H1 (cell line): Measurements from ENCODE around the gene HTR3A. TPM values are rescaled to one million over a fixed set of nuclear protein-coding genes. Genes with fewer than 3 reads are reported as not detected.
A peak's percentile ranks its signal among the peaks of the same experiment; 100 is the strongest.

Experiments used
- CTCF ChIA-PET: fragments of 300-600 bp; sonication (Branson Sonifier 250); formaldehyde crosslinking; loops from one replicate; lab custom pipeline; 2021; ENCODE audit not compliant: partially characterized antibody; lab: Charles Lee
- POLR2A ChIA-PET: fragments of 300-600 bp; sonication (Branson Sonifier 250); formaldehyde crosslinking; loops from one replicate; lab custom pipeline; 2021; ENCODE audit warnings: inconsistent platforms; ENCODE audit not compliant: partially characterized antibody; lab: Charles Lee
- DNase-seq, 2 experiments: peaks; one replicate each; pipeline versions ENCODE4 v3.0.0 to v3.0.0-alpha.2; 2010 to 2022; ENCODE audit warnings: low spot score in 2 of 2, low read depth in 1 of 2, mixed read lengths in 1 of 2
- FAIRE-seq: peaks from 2 replicates; lab custom pipeline; 2011; peaks lifted over from hg19 to GRCh38; lab: Jason Lieb, UNC
- H2AFZ ChIP-seq: 2 replicates; pipeline ENCODE4 v1.8.1; 2012; ENCODE audit warnings: low read length, inconsistent platforms
- H2AK5ac ChIP-seq: 2 replicates; pipeline ENCODE4 v1.6.1; 2013; ENCODE audit warnings: low read depth, low read length
- H2BK120ac ChIP-seq: replicated peaks from 2 replicates; pipeline ENCODE3; 2013; ENCODE audit warnings: low read depth, low read length, inconsistent platforms
- H2BK12ac ChIP-seq: 2 replicates; pipeline ENCODE4 v1.6.1; 2013; ENCODE audit warnings: low read depth, low read length
- H2BK15ac ChIP-seq: 2 replicates; pipeline ENCODE4 v1.6.1; 2013; ENCODE audit warnings: low read length
- H2BK20ac ChIP-seq: 2 replicates; pipeline ENCODE4 v1.6.1; 2013; ENCODE audit warnings: low read length
- H2BK5ac ChIP-seq: 2 replicates; pipeline ENCODE4 v1.6.1; 2013; ENCODE audit warnings: low read depth, low read length
- H3K14ac ChIP-seq: 2 replicates; pipeline ENCODE4 v1.6.1; 2013; ENCODE audit warnings: inconsistent platforms; ENCODE audit not compliant: insufficient read length
- H3K18ac ChIP-seq: 2 replicates; pipeline ENCODE4 v1.6.1; 2013; ENCODE audit warnings: low read length; ENCODE audit errors: extremely low read depth
- H3K23ac ChIP-seq: 2 replicates; pipeline ENCODE4 v1.6.1; 2013; ENCODE audit warnings: inconsistent platforms; ENCODE audit not compliant: insufficient read length
- H3K23me2 ChIP-seq: 2 replicates; pipeline ENCODE4 v1.6.1; 2013; ENCODE audit warnings: low read depth, low read length
- H3K27ac ChIP-seq: 2 replicates; pipeline ENCODE4 v1.6.1; 2011; ENCODE audit warnings: low read depth, low read length, inconsistent platforms
- H3K27me3 ChIP-seq, 4 experiments: replicated peaks in 1 of 4; 1 replicate in 1 of 4; 2 replicates in 3 of 4; pipeline versions ENCODE4 v1.6.1 to v1.8.1; 2011 to 2013; ENCODE audit warnings: low read length in 3 of 4, mild to moderate bottlenecking in 3 of 4, inconsistent platforms in 2 of 4, mixed read lengths in 2 of 4, moderate library complexity in 1 of 4; ENCODE audit not compliant: control insufficient read depth in 3 of 4, insufficient read depth in 3 of 4; ENCODE audit errors: extremely low read depth in 1 of 4
- H3K36me3 ChIP-seq, 4 experiments: 2 replicates each; pipeline versions ENCODE4 v1.6.1 to v1.8.1; 2011 to 2013; ENCODE audit warnings: mild to moderate bottlenecking in 4 of 4, low read length in 3 of 4, moderate library complexity in 2 of 4, control low read depth in 1 of 4, inconsistent platforms in 1 of 4; ENCODE audit not compliant: insufficient read depth in 4 of 4, control insufficient read depth in 2 of 4
- H3K4ac ChIP-seq: replicated peaks from 2 replicates; pipeline ENCODE3; 2013; ENCODE audit warnings: low read length, low read depth, mixed read lengths, inconsistent platforms; ENCODE audit not compliant: insufficient read length
- H3K4me1 ChIP-seq, 4 experiments: replicated peaks in 1 of 4; 1 replicate in 1 of 4; 2 replicates in 3 of 4; pipeline versions ENCODE4 v1.6.1 to v1.8.1; 2011 to 2013; ENCODE audit warnings: low read length in 3 of 4, inconsistent platforms in 2 of 4, mixed read lengths in 1 of 4; ENCODE audit not compliant: insufficient read depth in 4 of 4, control insufficient read depth in 3 of 4
- H3K4me2 ChIP-seq, 2 experiments: 2 replicates each; pipeline versions ENCODE4 v1.6.1 to v1.8.1; 2011 to 2013; ENCODE audit warnings: low read depth in 2 of 2, low read length in 2 of 2, control low read depth in 1 of 2, inconsistent platforms in 1 of 2, mild to moderate bottlenecking in 1 of 2; ENCODE audit not compliant: insufficient read depth in 1 of 2
- H3K4me3 ChIP-seq, 4 experiments: fragments of 200-600, 300-600 bp in 1 of 4; sonication (generic), shearing (Covaris generic), sonication (Bioruptor Twin) in 1 of 4; 2 replicates each; pipeline versions ENCODE4 v1.5.1 to v1.8.1; 2011 to 2016; ENCODE audit warnings: low read length in 4 of 4, low read depth in 3 of 4, control low read depth in 2 of 4, inconsistent platforms in 2 of 4, mild to moderate bottlenecking in 2 of 4, mixed read lengths in 1 of 4, moderate library complexity in 1 of 4; ENCODE audit not compliant: insufficient read depth in 2 of 4; ENCODE audit errors: extremely low read depth in 1 of 4
- H3K56ac ChIP-seq: replicated peaks from 2 replicates; pipeline ENCODE3; 2013; ENCODE audit warnings: low read depth, mild to moderate bottlenecking, mixed read lengths, low read length, inconsistent platforms; ENCODE audit not compliant: insufficient read length
- H3K79me1 ChIP-seq: 2 replicates; pipeline ENCODE4 v1.6.1; 2013; ENCODE audit warnings: low read depth, low read length, control low read depth
- H3K79me2 ChIP-seq, 2 experiments: 2 replicates each; pipeline versions ENCODE4 v1.6.1 to v1.8.1; 2012 to 2013; ENCODE audit warnings: low read length in 2 of 2, mild to moderate bottlenecking in 2 of 2, inconsistent platforms in 1 of 2; ENCODE audit not compliant: insufficient read depth in 2 of 2, control insufficient read depth in 1 of 2
- H3K9ac ChIP-seq, 4 experiments: replicated peaks in 1 of 4; 1 replicate in 1 of 4; 2 replicates in 3 of 4; pipeline versions ENCODE4 v1.6.1 to v1.8.1; 2011 to 2013; ENCODE audit warnings: low read depth in 3 of 4, low read length in 3 of 4, control low read depth in 2 of 4, mild to moderate bottlenecking in 2 of 4, moderate library complexity in 2 of 4, inconsistent platforms in 1 of 4; ENCODE audit errors: extremely low read depth in 1 of 4
- H3K9me3 ChIP-seq, 2 experiments: 2 replicates each; pipeline versions ENCODE4 v1.6.1 to v1.8.1; 2012 to 2013; ENCODE audit warnings: mild to moderate bottlenecking in 2 of 2, moderate library complexity in 2 of 2, control low read depth in 1 of 2, inconsistent platforms in 1 of 2, low read depth in 1 of 2, low read length in 1 of 2, mixed read lengths in 1 of 2; ENCODE audit not compliant: insufficient read depth in 2 of 2
- H4K20me1 ChIP-seq, 2 experiments: replicated peaks in 1 of 2; 2 replicates each; pipeline versions ENCODE3 to v1.8.1; 2011 to 2013; ENCODE audit warnings: inconsistent platforms in 2 of 2, low read length in 2 of 2, mild to moderate bottlenecking in 1 of 2; ENCODE audit not compliant: insufficient read depth in 2 of 2, control insufficient read depth in 1 of 2
- H4K5ac ChIP-seq: 2 replicates; pipeline ENCODE4 v1.6.1; 2013; ENCODE audit warnings: low read length, low read depth, mixed read lengths, inconsistent platforms; ENCODE audit not compliant: insufficient read length
- H4K8ac ChIP-seq: 2 replicates; pipeline ENCODE4 v1.8.0; 2013; ENCODE audit warnings: mild to moderate bottlenecking, moderate library complexity, low read length, inconsistent platforms; ENCODE audit not compliant: insufficient read depth; ENCODE audit errors: extremely low read depth
- H4K91ac ChIP-seq: replicated peaks from 2 replicates; pipeline ENCODE3; 2013; ENCODE audit warnings: low read length, mixed read lengths, inconsistent platforms; ENCODE audit not compliant: insufficient read length
- BACH1 ChIP-seq: IDR thresholded peaks from 2 replicates; pipeline ENCODE4 v1.6.1; 2012; ENCODE audit warnings: low read length, improper control_type of control experiment
- BCL11A ChIP-seq, 2 experiments: IDR thresholded peaks; one replicate each; pipeline ENCODE4 v1.6.1; 2011; ENCODE audit warnings: low read depth in 2 of 2, low read length in 2 of 2, mild to moderate bottlenecking in 2 of 2
- CBX8 ChIP-seq: fragments of 300-800, 300-1000 bp; sonication (generic); IDR thresholded peaks from 2 replicates; pipeline ENCODE4 v1.7.1; 2016; ENCODE audit warnings: low read depth, low read length, borderline replicate concordance
- CREB1 ChIP-seq: IDR thresholded peaks from 2 replicates; pipeline ENCODE4 v1.6.1; 2012; ENCODE audit warnings: inconsistent platforms
- CTBP2 ChIP-seq: IDR thresholded peaks from 2 replicates; pipeline ENCODE4 v1.7.0; 2011; ENCODE audit warnings: borderline replicate concordance, mild to moderate bottlenecking, moderate library complexity, mixed read lengths, low read length; ENCODE audit not compliant: insufficient read depth, insufficient read length
- GTF2F1 ChIP-seq: IDR thresholded peaks from 2 replicates; pipeline ENCODE4 v1.6.1; 2012; ENCODE audit warnings: low read depth, low read length, improper control_type of control experiment, borderline replicate concordance
- JUND ChIP-seq: IDR thresholded peaks from 2 replicates; pipeline ENCODE4 v1.6.1; 2011; ENCODE audit warnings: mild to moderate bottlenecking, improper control_type of control experiment, low read length
- NANOG ChIP-seq: IDR thresholded peaks from 2 replicates; pipeline ENCODE4 v1.6.1; 2011; ENCODE audit warnings: low read length, low read depth, mild to moderate bottlenecking, inconsistent platforms; ENCODE audit not compliant: insufficient read depth, poor library complexity, severe bottlenecking
- PHF8 ChIP-seq: fragments of 200-600 bp; sonication (generic); conservative IDR thresholded peaks from 2 replicates; pipeline ENCODE4 v1.7.1; 2012; ENCODE audit warnings: low read depth, mild to moderate bottlenecking, inconsistent platforms, low read length, moderate library complexity
- POU5F1 ChIP-seq: IDR thresholded peaks from 2 replicates; pipeline ENCODE4 v1.6.1; 2011; ENCODE audit warnings: low read depth, mild to moderate bottlenecking, low read length, moderate library complexity
- RFX5 ChIP-seq: IDR thresholded peaks from 2 replicates; pipeline ENCODE4 v1.6.1; 2011; ENCODE audit warnings: low read depth, low read length, improper control_type of control experiment, borderline replicate concordance
- SIN3A ChIP-seq, 2 experiments: IDR thresholded peaks in 1 of 2; conservative IDR thresholded peaks in 1 of 2; 2 replicates each; pipeline ENCODE4 v1.6.1; 2011 to 2012; ENCODE audit warnings: low read length in 2 of 2, improper control_type of control experiment in 1 of 2, low read depth in 1 of 2, mild to moderate bottlenecking in 1 of 2
- SP2 ChIP-seq: IDR thresholded peaks from 2 replicates; pipeline ENCODE4 v1.6.1; 2012; ENCODE audit warnings: mild to moderate bottlenecking, low read length, inconsistent platforms
- WGBS, 2 experiments: shearing (Covaris generic) in 1 of 2; methylation state at CpG; one replicate each; pipeline versions ENCODE4 v1.1.6 to v1.1.7; 2013 to 2015; ENCODE audit warnings: low lambda C conversion rate in 2 of 2, mixed read lengths in 2 of 2, inconsistent platforms in 1 of 2, low coverage in 1 of 2, missing lambda C conversion rate in 1 of 2; ENCODE audit not compliant: insufficient replicate concordance in 2 of 2, insufficient coverage in 1 of 2, insufficient read length in 1 of 2; ENCODE audit errors: extremely low coverage in 1 of 2, missing lambda C conversion rate in 1 of 2; 5-methylcytosine and 5-hydroxymethylcytosine counted together
- polyA plus RNA-seq, 7 experiments: library from polyadenylated mRNA; depleted of rRNA in 3 of 7; stranded (reverse) in 5 of 7; unstranded in 2 of 7; fragments of >200 nt in 5 of 7; fragments of 200-250 nt in 2 of 7; gene quantifications; 1 replicate in 5 of 7; 2 replicates in 1 of 7; 4 replicates in 1 of 7; pipeline versions ENCODE4 v1.2.1 to v1.2.3, GENCODE V29; 2011 to 2013; ENCODE audit warnings: missing spikeins in 2 of 7, mixed read lengths in 2 of 7
- total RNA-seq: library from RNA; stranded (reverse); fragmentation: NEBNext Ultra II Directional; extraction: Animal tissue kit (Norgen Biotek cat#: 25700); gene quantifications from 2 replicates; pipeline ENCODE4 v1.2.1, GENCODE V29; 2021

HTR3A gene
- total and polyA plus RNA-seq, 2 of the 8 experiments (the other 6 are each of a cell fraction or from before 2014, with no cell fraction given) = 7.5 to 8.9 TPM

- H3K4ac ChIP-seq = no peak overlapping the region
- no peak for DNase-seq
- H3K23me2 ChIP-seq = no peaks in the 10 kb centered on the region
- peak overlapping the region; percentile 41; the same call in 1 of the 2 replicates for H3K18ac ChIP-seq
- no peak overlapping the region for H3K14ac ChIP-seq
- CTCF ChIA-PET = interaction anchor here (1.2 to 4.9 kb wide), 3 partner anchors 14 to 301 kb away, joined by 6 to 23 read pairs (median 7); partner anchors contain the start of gene HTR3A
- 84% methylated on average over 9 of the region's 9 CpGs; no CpG with 5 or more reads in 1 of the 2 experiments for WGBS, 2 experiments
- no peak overlapping the region for H3K23ac ChIP-seq
- H2BK15ac ChIP-seq = 0 out of 2 replicates have a peak overlapping the region, but pooled peaks have one; percentile 23
- H2AFZ ChIP-seq = no peak overlapping the region
- no peak for FAIRE-seq
- H3K4me1 ChIP-seq = peaks cover 2 to 15% (median 5%) of the 10 kb centered on the region in 4 experiments; a peak in 6 of 7 replicates
- H3K4me2 ChIP-seq = no peak overlapping the region
- H3K9me3 ChIP-seq = no peaks in the 10 kb centered on the region
- H3K79me1 ChIP-seq = no peaks in the 10 kb centered on the region
- H3K4me3 ChIP-seq = no peak overlapping the region
- 0 out of 2 replicates have a peak overlapping the region, but pooled peaks have one; percentile 27 for H2BK12ac ChIP-seq
- no peak overlapping the region for H2BK5ac ChIP-seq
- POLR2A ChIA-PET = interaction anchor here (1.5 to 1.6 kb wide), 2 partner anchors 8 to 11 kb away, joined by 3 read pairs; no protein-coding TSS in a partner anchor
- H4K91ac ChIP-seq = no peak overlapping the region
- H2AK5ac ChIP-seq = no peak overlapping the region
- no peak overlapping the region for H3K27ac ChIP-seq
- 0 out of 2 replicates have a peak overlapping the region, but pooled peaks have one; percentile 13 for H2BK20ac ChIP-seq
- H3K56ac ChIP-seq = no peak overlapping the region
- no peaks in the 10 kb centered on the region for H3K79me2 ChIP-seq
- H3K9ac ChIP-seq = no peak overlapping the region
- no peak overlapping the region for H4K5ac ChIP-seq
- H2BK120ac ChIP-seq = no peak overlapping the region
- no peaks in the 10 kb centered on the region for H3K36me3 ChIP-seq
- H4K20me1 ChIP-seq = no peaks in the 10 kb centered on the region
- no peak overlapping the region for H4K8ac ChIP-seq
- peaks cover 0 to 2% (median 0%) of the 10 kb centered on the region in 4 experiments; a peak in 2 of 7 replicates for H3K27me3 ChIP-seq
- no peak for TF ChIP-seq CTBP2
- TF ChIP-seq RFX5 = no peak
- no peak for TF ChIP-seq BACH1
- no peak for TF ChIP-seq CREB1
- no peak for TF ChIP-seq NANOG
- TF ChIP-seq SIN3A (conservative IDR thresholded peaks at IDR 0.05 in 1 of 2, IDR thresholded peaks at IDR 0.05 in 1 of 2; ENCODE audit: low read depth in 1 of 2, low read length in 2 of 2) = no peak
- TF ChIP-seq CBX8 = no peak
- no peak for TF ChIP-seq POU5F1
- TF ChIP-seq PHF8 = no peak
- no peak for TF ChIP-seq BCL11A (IDR thresholded peaks at IDR 0.05; ENCODE audit: low read depth in 2 of 2, low read length in 2 of 2)
- TF ChIP-seq GTF2F1 = no peak
- no peak for TF ChIP-seq JUND
- TF ChIP-seq SP2 = no peak
These were observed 14.1 kb upstream of the HTR3A start for GRCh38 chr11:113960702-113961330.
